Stimulated activated naive B cell treated with anti-CD40 and anti-IgM and Interleukin-4, amounts not matched to agents 10 μg/mL and 1 μg/mL and 100 μg/mL, for 72 hours (primary cell): Measurements from ENCODE around the gene MYO1E.
A peak's percentile ranks its signal among the peaks of the same experiment; 100 is the strongest.
"Not testable (repeated sequence)": the region's sequence is repeated elsewhere in the genome, so short reads cannot be mapped to it uniquely, and the experiment has no call there.

Experiments used
- ATAC-seq, 2 donors: fragments of 150-1000 bp; cut with Tn5 transposase; replicated peaks; 2 replicates each; pipeline ENCODE4 v1.10.0; 2021; ENCODE audit warnings: moderate library complexity in 1 of 2
- DNase-seq: peaks from one replicate; pipeline ENCODE4 v3.0.0; 2021
- H3K27ac Mint-ChIP-seq: one replicate; pipeline ENCODE4 v1.8.0; 2022; ENCODE audit warnings: mild to moderate bottlenecking, mixed read lengths
- H3K27me3 Mint-ChIP-seq, 2 donors: one replicate each; pipeline ENCODE4 v1.8.0; 2022; ENCODE audit warnings: mixed read lengths in 2 of 2
- H3K36me3 Mint-ChIP-seq, 2 donors: one replicate each; pipeline ENCODE4 v1.8.0; 2022; ENCODE audit warnings: mixed read lengths in 2 of 2, mild to moderate bottlenecking in 1 of 2
- H3K4me1 Mint-ChIP-seq, 2 donors: one replicate each; pipeline ENCODE4 v1.8.0; 2022; ENCODE audit warnings: mixed read lengths in 2 of 2, mild to moderate bottlenecking in 1 of 2
- H3K4me3 Mint-ChIP-seq, 2 donors: one replicate each; pipeline ENCODE4 v1.8.0; 2022; ENCODE audit warnings: mild to moderate bottlenecking in 2 of 2, mixed read lengths in 2 of 2, moderate library complexity in 1 of 2
- H3K9me3 Mint-ChIP-seq, 2 donors: one replicate each; pipeline ENCODE4 v1.8.0; 2022; ENCODE audit warnings: mixed read lengths in 2 of 2, mild to moderate bottlenecking in 1 of 2

Gene MYO1E

DNA sequence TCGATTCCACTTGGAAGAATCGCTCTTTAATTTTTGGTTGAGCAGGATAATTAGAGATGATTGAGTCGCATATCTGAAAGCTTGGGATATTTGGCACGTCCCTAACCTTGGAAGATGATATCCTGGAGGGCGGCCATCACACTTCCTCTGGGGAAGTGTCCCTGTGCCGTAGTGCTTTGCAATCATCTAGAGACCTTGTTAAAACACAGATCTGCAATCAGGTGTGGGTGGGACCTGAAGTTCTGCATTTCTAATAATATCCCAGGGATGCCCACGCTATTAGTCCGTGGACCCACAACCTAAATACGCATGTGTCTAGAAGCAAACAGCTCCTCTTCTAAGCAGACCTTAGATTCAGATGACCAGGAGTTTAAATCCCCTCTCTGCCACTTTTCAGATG lies 20.5 kb downstream of the MYO1E start:
- DNase-seq: no peak
- Mint-ChIP-seq H3K27me3 (no peaks in the 10 kb centered on the region), H3K27ac (peak overlapping the region; percentile 56), H3K4me1 (peaks cover 61 to 100% of the 10 kb centered on the region in 2 donors), H3K9me3 (peaks cover 0 to 2% of the 10 kb centered on the region in 2 donors), H3K4me3 (peak overlapping the region; percentile 21 to 43), H3K36me3 (peaks cover 39 to 55% of the 10 kb centered on the region in 2 donors)
- ATAC-seq: peak; percentile 75 to 78

DNA sequence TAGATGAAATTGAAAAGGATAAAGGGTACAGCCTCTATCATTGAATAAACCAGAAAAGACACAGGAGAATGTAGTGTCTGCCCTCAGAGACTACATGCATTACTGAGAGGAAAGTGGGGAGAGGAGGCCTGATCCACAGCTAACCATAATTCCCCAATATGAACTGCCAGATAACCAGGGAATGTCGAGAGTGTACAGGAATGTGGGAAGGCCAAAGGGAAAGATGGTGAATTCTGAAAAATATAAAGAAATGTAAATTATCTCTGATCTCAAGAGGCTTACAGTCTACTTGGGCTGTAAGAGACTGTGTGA lies 22.3 kb downstream of the MYO1E start:
- ATAC-seq: no peak
- peak overlapping the region; percentile 16 for H3K27ac Mint-ChIP-seq
- peaks cover 0 to 2% of the 10 kb centered on the region in 2 donors for H3K9me3 Mint-ChIP-seq
- no peak for DNase-seq
- H3K36me3 Mint-ChIP-seq: peaks cover 43 to 62% of the 10 kb centered on the region in 2 donors
- H3K4me3 Mint-ChIP-seq: peak overlapping the region; percentile 8 to 31
- H3K27me3 Mint-ChIP-seq: no peaks in the 10 kb centered on the region
- peaks cover 63 to 99% of the 10 kb centered on the region in 2 donors for H3K4me1 Mint-ChIP-seq

GRCh38 chr15:59349680-59350420 lies 22.8 kb downstream of the MYO1E start:
- H3K27me3 Mint-ChIP-seq: no peaks in the 10 kb centered on the region
- ATAC-seq (peak; percentile 52 to 59), DNase-seq (no peak)
- H3K27ac Mint-ChIP-seq: peak overlapping the region; percentile 16
- H3K9me3 Mint-ChIP-seq: peaks cover 0 to 2% of the 10 kb centered on the region in 2 donors
- H3K4me3 Mint-ChIP-seq: peak overlapping the region; percentile 8 to 31
- H3K4me1 Mint-ChIP-seq: peaks cover 62 to 99% of the 10 kb centered on the region in 2 donors
- peaks cover 43 to 63% of the 10 kb centered on the region in 2 donors for H3K36me3 Mint-ChIP-seq

GRCh38 chr15:59347915-59348314 lies 24.8 kb downstream of the MYO1E start:
- H3K9me3 Mint-ChIP-seq: peaks cover 4 to 8% of the 10 kb centered on the region in 2 donors

DNA sequence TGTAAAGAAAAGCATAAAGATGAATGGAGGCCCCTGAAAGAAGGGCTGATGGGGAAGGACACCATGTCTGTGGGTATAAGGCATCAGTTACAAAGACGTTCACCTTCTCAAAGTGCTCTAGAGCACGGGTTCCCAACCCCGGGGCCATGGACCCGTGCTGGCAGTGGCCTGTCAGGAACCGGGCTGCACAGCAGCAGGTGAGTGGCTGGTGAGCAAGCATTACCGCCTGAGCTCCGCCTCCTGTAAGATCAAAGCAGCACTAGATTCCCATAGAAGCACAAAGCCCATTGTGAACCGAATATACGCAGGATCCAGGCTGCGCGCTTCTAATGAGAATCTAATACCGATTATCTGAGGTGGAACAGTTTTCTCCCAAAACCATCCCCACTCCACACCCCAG lies 25.7 kb downstream of the MYO1E start:
- DNase-seq: no peak
- H3K27me3 Mint-ChIP-seq: no peaks in the 10 kb centered on the region
- peaks cover 59 to 84% of the 10 kb centered on the region in 2 donors for H3K36me3 Mint-ChIP-seq
- H3K9me3 Mint-ChIP-seq: peaks cover 4 to 10% of the 10 kb centered on the region in 2 donors
- H3K4me1 Mint-ChIP-seq: peaks cover 65 to 99% of the 10 kb centered on the region in 2 donors
- H3K27ac Mint-ChIP-seq: peak overlapping the region; percentile 89
- H3K4me3 Mint-ChIP-seq: no peak overlapping the region
- ATAC-seq: no peak

More at GRCh38 chr15:59347915-59348314, 24.8 kb downstream of the MYO1E start:
- H3K27ac Mint-ChIP-seq: no peak overlapping the region
- no peaks in the 10 kb centered on the region for H3K27me3 Mint-ChIP-seq
- no peak overlapping the region for H3K4me3 Mint-ChIP-seq
- peaks cover 67 to 99% of the 10 kb centered on the region in 2 donors for H3K4me1 Mint-ChIP-seq
- DNase-seq (no peak), ATAC-seq (no peak)
- peaks cover 53 to 78% of the 10 kb centered on the region in 2 donors for H3K36me3 Mint-ChIP-seq

DNA sequence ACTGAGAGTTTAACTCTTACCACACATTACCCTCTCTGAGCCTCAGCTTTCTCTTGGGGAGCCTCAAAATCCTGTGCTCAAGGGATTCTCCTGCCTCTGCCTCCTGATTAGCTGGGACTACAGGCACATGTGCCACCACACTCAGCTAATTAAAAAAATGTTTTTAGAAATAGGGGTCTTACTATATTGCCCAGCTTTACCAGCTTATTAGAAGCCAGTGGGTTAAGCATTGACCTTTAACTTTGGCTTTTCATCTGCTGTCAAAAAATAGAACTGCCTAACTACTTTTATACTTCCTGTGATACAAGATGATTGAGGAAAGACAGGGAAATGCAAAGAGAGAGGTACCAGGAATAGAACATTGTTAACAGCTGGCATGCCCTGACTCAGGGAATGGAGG lies 27.3 kb downstream of the MYO1E start:
- no peaks in the 10 kb centered on the region for H3K27me3 Mint-ChIP-seq
- H3K36me3 Mint-ChIP-seq: peaks cover 48 to 76% of the 10 kb centered on the region in 2 donors
- ATAC-seq (no peak), DNase-seq (no peak)
- H3K9me3 Mint-ChIP-seq: peaks cover 7 to 9% of the 10 kb centered on the region in 2 donors
- H3K27ac Mint-ChIP-seq: peak overlapping the region; percentile 14
- no peak overlapping the region for H3K4me3 Mint-ChIP-seq
- peaks cover 55 to 92% of the 10 kb centered on the region in 2 donors for H3K4me1 Mint-ChIP-seq

GRCh38 chr15:59344311-59344710 lies 28.4 kb downstream of the MYO1E start:
- ATAC-seq (no peak), DNase-seq (no peak)
- Mint-ChIP-seq H3K27ac (no peak overlapping the region), H3K4me1 (peaks cover 51 to 86% of the 10 kb centered on the region in 2 donors), H3K9me3 (peaks cover 7% of the 10 kb centered on the region in 2 donors), H3K27me3 (no peaks in the 10 kb centered on the region), H3K36me3 (peaks cover 43 to 77% of the 10 kb centered on the region in 2 donors), H3K4me3 (no peak overlapping the region)

GRCh38 chr15:59340325-59340724 lies 32.3 kb downstream of the MYO1E start:
- Mint-ChIP-seq H3K9me3 (peaks cover 7% of the 10 kb centered on the region in 2 donors), H3K36me3 (peaks cover 39 to 60% of the 10 kb centered on the region in 2 donors), H3K4me3 (no peak overlapping the region), H3K27me3 (no peaks in the 10 kb centered on the region), H3K4me1 (peaks cover 44 to 60% of the 10 kb centered on the region in 2 donors), H3K27ac (no peak overlapping the region)
- ATAC-seq (no peak), DNase-seq (no peak)

- Mint-ChIP-seq H3K9me3 (peaks cover 7% of the 10 kb centered on the region in 2 donors), H3K36me3 (peaks cover 41 to 55% of the 10 kb centered on the region in 2 donors), H3K27me3 (no peaks in the 10 kb centered on the region), H3K27ac (no peak overlapping the region), H3K4me3 (no peak overlapping the region), H3K4me1 (peaks cover 40 to 59% of the 10 kb centered on the region in 2 donors)
- no peak for ATAC-seq
- DNase-seq: no peak
Measured at GRCh38 chr15:59339252-59339672, 33.4 kb downstream of the MYO1E start.

- Mint-ChIP-seq H3K36me3 (peaks cover 42 to 53% of the 10 kb centered on the region in 2 donors), H3K4me1 (peaks cover 38 to 59% of the 10 kb centered on the region in 2 donors), H3K4me3 (no peak overlapping the region), H3K9me3 (peaks cover 4% of the 10 kb centered on the region in 2 donors), H3K27ac (no peak overlapping the region), H3K27me3 (no peaks in the 10 kb centered on the region)
- DNase-seq (no peak), ATAC-seq (no peak)
Measured at GRCh38 chr15:59338414-59338813, 34.3 kb downstream of the MYO1E start.

DNA sequence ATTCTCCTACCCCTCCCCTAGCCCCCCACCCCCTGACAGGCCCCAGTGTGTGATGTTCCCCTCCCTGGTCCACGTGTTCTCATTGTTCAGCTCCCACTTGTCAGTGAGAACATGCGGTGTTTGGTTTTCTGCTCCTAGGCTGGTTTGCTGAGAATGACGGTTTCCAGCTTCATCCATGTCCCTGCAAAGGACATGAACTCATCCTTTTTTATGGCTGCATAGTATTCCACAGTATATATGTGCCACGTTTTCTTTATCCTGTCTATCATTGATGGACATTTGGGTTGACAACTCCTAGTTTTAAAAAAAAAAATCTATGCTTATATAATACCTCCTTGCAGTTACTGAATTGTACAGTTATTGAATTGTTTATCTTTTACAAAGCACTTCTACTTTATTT lies 35.9 kb downstream of the MYO1E start:
- H3K4me3 Mint-ChIP-seq, DNase-seq, H3K27me3 Mint-ChIP-seq, ATAC-seq, H3K9me3 Mint-ChIP-seq, H3K27ac Mint-ChIP-seq: not testable (repeated sequence)
- H3K36me3 Mint-ChIP-seq: peaks cover 29 to 42% of the 10 kb centered on the region in 2 donors
- H3K4me1 Mint-ChIP-seq: peaks cover 30 to 55% of the 10 kb centered on the region in 2 donors

- DNase-seq: no peak
- Mint-ChIP-seq H3K4me3 (no peak overlapping the region), H3K4me1 (peaks cover 37 to 63% of the 10 kb centered on the region in 2 donors), H3K9me3 (no peaks in the 10 kb centered on the region), H3K27me3 (no peaks in the 10 kb centered on the region), H3K27ac (no peak overlapping the region), H3K36me3 (peaks cover 34 to 46% of the 10 kb centered on the region in 2 donors)
- no peak for ATAC-seq
Measured at GRCh38 chr15:59335207-59335786, 37.4 kb downstream of the MYO1E start.

- ATAC-seq (no peak), DNase-seq (no peak)
Measured at GRCh38 chr15:59334076-59334415, 38.6 kb downstream of the MYO1E start.

DNA sequence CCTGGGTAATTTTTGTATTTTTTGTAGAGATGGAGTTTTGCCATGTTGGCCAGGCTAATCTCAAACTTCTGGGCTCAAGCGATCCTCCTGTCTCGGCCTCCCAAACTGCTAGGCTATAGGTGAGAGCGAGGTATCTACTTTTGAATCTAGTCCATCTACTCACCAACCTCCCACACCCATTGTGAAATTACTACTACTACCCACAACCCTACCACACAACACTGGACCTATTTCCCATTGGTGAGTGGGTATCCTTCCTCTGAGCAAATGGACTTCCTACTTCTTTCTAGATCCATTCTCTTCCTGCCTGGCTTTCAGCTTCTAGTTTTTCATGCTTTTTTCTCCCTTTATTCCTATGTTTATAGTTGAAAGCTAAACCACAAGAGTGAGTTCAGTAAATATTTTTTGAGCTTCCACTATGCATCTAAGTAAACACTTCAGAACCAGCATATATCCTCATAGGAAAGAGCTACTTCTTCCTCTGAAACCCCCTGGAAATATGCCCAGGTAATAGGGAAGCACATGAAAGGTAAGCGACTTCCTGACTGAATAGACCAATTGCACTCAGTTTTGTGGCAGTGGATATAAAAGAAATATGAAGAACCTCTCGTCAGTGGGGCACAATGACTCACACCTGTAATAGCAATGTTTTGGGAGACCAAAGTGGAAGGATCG lies 39.1 kb downstream of the MYO1E start:
- no peaks in the 10 kb centered on the region for H3K9me3 Mint-ChIP-seq
- H3K36me3 Mint-ChIP-seq: peaks cover 27 to 36% of the 10 kb centered on the region in 2 donors
- peak overlapping the region; percentile 63 for H3K27ac Mint-ChIP-seq
- peak in 1 of 2 donors; percentile 41 for ATAC-seq
- peak overlapping the region in 1 of 2 donors; percentile 17 for H3K4me3 Mint-ChIP-seq
- H3K27me3 Mint-ChIP-seq: no peaks in the 10 kb centered on the region
- DNase-seq: no peak
- H3K4me1 Mint-ChIP-seq: peaks cover 47 to 72% of the 10 kb centered on the region in 2 donors

More at GRCh38 chr15:59334076-59334415, 38.6 kb downstream of the MYO1E start:
- no peaks in the 10 kb centered on the region for H3K9me3 Mint-ChIP-seq
- H3K27me3 Mint-ChIP-seq: no peaks in the 10 kb centered on the region
- H3K4me3 Mint-ChIP-seq: no peak overlapping the region
- H3K27ac Mint-ChIP-seq: no peak overlapping the region
- H3K36me3 Mint-ChIP-seq: peaks cover 29 to 36% of the 10 kb centered on the region in 2 donors
- H3K4me1 Mint-ChIP-seq: peaks cover 42 to 69% of the 10 kb centered on the region in 2 donors
